GM21423 (cell line): Measurements from ENCODE around the gene PIM1.

ENCODE experiments used
- ATAC-seq: cut with Tn5 transposase; IDR thresholded peaks from one replicate; pipeline ENCODE4 v1.9.1; 2021; ENCODE audit warnings: mild to moderate bottlenecking, moderate library complexity; ENCODE audit not compliant: unreplicated experiment

The PIM1 gene

GRCh38 chr6:37137201-37138090 lies 32.5 kb upstream of the PIM1 start:
- ATAC-seq, result no peak

- ATAC-seq, result no peak
Measured at GRCh38 chr6:37138856-37139229, 31.1 kb upstream of the PIM1 start.

- no peak for ATAC-seq
Measured at GRCh38 chr6:37139230-37139962, 30.6 kb upstream of the PIM1 start.

DNA sequence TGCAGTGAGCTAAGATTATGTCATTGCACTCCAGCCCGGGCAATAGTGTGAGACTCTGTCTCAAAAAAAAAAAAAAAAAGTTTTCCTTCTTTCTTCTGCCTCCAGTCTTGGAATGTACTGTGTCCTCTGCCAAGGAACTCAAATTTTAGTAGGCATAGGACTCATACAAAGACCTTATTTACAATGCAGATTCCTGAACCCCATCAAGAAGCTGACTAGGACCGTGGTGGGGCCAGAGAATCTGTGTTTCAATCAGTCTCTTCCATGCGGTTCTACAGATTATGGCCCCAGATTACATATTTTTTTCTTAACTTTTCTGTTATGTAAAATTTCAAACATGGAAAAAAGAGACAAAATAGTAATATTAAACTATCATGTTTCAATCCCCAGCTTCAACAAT lies 29.8 kb upstream of the PIM1 start:
- ATAC-seq, result no peak

GRCh38 chr6:37141281-37142049 lies 28.5 kb upstream of the PIM1 start:
- ATAC-seq, result no peak

GRCh38 chr6:37142050-37142614 lies 27.8 kb upstream of the PIM1 start:
- ATAC-seq, result no peak

DNA sequence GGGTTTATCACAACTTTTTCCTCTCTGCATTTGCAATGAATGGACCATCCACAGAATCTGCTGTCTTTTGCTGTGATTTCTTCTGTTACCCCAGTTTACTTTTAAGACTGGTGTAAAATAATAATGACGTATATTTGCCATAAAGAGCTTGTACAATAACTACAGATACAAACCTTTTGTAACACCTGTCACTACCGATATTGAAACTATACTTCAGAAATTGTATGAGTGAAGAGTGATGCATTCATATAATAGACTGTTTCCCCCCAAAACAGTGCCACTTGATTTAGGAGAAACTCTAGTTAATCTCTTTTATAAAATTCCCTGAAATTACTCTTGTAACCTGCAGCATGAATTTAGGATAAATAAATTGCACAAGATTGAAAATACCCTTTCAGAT lies 26.4 kb upstream of the PIM1 start:
- ATAC-seq, result no peak

GRCh38 chr6:37145443-37145842 lies 24.5 kb upstream of the PIM1 start:
- ATAC-seq, result no peak

DNA sequence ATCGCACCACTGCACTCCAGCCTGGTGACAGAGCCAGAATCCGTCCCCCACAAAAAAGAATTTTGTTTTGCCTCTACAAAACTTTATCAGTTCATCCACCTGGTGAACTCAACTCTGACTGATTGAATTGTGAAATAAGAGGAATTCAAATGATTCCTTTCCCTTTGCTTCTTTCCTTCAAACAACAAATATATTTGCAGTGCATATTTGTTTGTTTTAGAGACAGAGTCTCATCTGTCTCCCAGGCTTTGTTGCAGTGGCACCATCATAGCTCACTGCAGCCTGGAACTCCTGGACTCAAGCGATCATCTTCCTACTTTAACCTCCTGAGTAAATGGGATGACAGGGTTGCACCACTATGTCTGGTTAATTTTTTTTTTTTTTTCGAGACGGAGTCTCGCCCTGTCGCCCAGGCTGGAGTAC lies 23.2 kb upstream of the PIM1 start:
- ATAC-seq, result no peak

- no peak for ATAC-seq
Measured at GRCh38 chr6:37149745-37150144, 20.2 kb upstream of the PIM1 start.

- ATAC-seq, result no peak
Measured at GRCh38 chr6:37150314-37150713, 19.6 kb upstream of the PIM1 start.

DNA sequence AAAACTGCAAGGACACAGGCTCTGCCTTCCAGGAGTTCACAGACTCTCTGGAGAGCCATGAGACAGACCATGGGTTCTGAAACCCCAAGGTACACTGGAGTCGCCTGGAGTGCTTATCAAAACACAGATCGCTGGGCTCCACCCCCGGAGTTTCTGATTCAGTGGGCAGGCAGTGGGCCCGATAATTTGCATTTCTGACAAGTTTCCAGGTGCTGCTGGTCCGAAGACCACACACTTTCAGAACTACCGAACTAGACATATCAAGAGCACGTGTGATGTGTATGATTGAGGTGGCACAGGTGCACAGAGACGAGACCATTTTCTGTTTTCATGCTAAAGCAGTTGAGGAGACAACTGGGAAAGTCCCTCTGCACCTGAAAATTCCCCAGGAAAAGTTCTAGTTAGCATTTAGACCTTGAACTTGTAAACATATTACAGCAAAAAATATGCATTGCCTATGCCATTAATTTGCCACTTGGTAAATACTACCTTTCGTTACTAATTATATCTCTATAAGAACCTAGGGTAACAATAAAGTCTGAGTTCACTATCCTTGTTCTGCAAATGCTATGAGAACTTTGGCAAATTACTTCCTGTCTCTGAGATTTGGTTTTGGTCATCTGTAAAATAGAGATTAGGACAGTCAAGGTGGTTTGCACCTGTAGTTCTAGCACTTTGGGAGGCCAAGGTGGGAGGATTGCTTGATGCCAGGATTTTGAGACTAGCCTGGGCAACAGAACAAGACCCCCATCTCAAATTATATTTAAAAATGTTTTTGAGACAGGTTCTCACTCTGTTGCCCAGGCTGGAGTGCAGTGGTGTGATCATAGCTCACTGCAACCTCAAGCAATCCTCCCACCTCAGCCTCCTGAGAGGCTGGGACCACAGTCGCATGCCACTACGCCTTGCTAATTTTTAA lies 14.3 kb upstream of the PIM1 start:
- ATAC-seq, result peak; percentile 92

GRCh38 chr6:37158508-37158907 lies 11.4 kb upstream of the PIM1 start:
- no peak for ATAC-seq

- ATAC-seq, result no peak
Measured at GRCh38 chr6:37160922-37161778, 8.8 kb upstream of the PIM1 start.

DNA sequence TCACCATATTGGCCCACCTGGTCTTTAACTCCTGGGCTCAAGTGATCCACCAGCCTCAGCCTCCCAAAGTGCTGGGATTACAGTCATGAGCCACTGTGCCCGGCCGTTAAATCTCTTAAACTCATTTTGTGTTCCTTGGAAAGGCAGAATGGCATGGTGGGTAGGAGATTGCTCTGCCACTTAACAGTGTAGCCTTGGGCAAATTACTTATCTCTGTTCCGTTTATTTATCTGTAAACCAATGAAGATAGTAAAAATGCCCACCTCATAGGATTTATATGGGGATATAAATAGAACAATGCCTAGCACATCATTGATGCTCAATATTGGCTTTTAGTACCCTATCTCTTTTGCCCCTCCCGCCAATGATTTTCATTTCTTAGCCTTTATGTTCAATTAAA lies 7.2 kb upstream of the PIM1 start:
- ATAC-seq, result no peak

- ATAC-seq, result no peak
Measured at GRCh38 chr6:37168163-37168758, 1.7 kb upstream of the PIM1 start.

GRCh38 chr6:37168811-37169495 lies 999 bp upstream of the PIM1 start:
- ATAC-seq, result no peak
